DMS53 treated with DMSO at 0.1 percent for 48 hours (cell line): ENCODE data around the gene RPA3.

ENCODE experiments used
- DNase-seq: peaks from one replicate; lab custom pipeline; 2025; ENCODE audit not compliant: unreplicated experiment; lab: John Stamatoyannopoulos, UW

RPA3 gene

DNA sequence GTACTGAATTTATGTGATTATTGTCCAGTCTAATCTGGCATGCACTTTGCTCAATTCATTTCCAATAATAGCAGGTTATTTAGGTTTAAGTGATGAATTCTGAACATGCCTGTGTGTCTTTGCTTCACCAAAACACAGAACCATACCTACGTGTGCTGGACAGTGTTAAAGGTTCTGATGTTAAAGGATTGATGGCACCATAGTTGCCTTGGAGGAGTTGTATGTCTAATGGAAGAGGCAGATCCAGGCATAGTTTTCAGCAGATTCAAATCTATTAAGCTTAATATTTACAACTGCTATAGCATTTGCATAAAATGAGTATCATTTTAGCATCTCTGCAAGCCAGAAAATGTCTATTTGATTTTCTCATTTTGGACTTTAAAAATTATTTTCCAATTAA lies 105.9 kb downstream of the RPA3 start:
- no peak for DNase-seq

DNA sequence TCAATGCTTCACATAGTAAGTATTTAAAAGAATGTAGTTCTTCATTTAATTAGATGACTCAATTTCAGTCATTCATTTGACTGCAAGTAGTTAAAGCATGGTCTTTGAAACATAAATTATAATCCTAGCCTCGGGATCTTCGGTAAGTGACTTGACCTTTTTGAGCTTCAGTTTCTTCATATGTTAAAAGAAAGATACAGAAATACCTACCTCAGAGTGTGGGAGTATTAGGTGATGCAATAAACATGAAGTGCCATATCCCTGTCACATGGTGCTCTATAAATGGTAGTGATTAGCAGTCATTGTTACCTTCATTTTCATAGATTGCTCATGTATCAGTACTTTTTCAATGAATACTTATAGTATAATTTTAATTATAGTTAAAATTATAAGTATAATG lies 109.1 kb downstream of the RPA3 start:
- no peak for DNase-seq

DNA sequence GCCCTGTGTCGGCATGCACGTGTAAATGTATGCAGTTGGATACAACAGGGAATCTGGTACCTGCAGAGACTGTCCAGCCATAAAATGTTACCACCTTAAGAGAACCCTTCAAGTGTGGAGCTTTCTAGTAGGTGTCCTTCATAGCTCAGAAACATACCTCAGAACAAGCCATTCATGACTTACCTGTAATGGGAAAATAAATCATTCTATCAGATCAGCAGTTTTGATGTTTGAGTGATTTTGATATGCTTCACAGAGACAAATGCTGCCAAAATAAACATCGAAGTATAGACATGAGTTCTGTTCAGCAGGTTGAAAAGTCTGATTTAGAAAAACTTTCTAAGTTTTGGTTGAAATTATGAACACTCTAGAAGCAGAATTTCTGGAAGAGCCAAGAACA lies 111.4 kb downstream of the RPA3 start:
- DNase-seq = no peak

DNA sequence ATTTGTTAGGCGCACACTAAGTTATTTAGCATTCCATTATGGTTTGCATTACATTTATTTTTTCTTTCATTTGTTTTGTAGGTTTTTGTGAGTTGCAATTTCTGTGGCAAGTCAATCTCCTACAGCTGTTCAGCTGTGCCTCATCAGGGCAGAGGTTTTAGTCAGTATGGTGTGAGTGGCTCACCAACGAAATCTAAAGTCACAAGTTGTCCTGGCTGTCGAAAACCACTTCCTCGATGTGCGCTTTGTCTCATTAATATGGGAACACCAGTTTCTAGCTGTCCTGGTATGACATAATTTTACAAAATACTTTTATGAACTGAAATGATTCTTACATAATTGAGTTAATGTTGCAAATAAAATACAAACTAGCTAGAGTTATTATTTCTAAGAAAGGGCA lies 122.2 kb downstream of the RPA3 start:
- DNase-seq = no peak

DNA sequence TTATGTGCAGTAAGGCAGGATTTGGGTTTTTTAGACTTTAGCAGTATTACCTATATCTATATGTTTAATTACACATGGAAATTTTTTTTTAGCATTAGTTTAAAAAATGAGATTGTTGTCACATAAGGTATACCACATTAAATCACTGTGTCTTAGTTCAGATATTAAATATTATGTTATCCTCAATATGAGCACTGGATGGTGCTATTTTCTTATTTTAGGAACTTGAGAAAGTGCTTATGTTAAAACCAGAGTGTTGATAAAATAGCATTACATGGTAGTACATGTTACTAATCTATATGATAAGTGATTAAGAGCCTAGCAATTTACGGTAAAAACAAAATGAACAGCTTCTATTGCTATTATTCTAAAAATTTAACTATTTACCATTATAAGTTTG lies 123.0 kb downstream of the RPA3 start:
- DNase-seq = peak; percentile 76
